ENCODE results near the gene SMAP2. TPM values are rescaled to one million over a fixed set of nuclear protein-coding genes. Genes with fewer than 3 reads are reported as not detected.

The SMAP2 gene
- total RNA-seq, 3 donors from 2014 or later: 27.2 to 64.2 (median 33.1) TPM

DNA sequence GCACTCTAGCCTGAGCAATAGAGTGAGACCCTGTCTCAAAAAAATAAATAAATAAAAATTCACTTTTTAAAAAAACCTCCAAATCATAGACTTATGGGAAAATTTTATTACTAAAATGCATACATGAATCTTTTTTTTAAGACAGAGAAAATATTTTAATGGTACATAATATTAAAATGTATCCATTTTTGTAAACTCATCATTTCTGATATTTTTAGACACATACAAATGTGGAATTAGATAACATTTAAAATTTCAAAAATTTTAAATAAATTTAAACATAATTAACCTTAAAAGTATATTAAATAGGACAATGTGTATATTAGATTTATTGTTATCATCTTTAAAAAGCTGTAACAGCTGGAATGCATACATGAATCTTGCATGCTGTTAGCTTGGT is 33.9 kb downstream of the SMAP2 start:
- intact Hi-C loops (cut with DNase I; ENCODE audit: low total_unique reads): no loop called here
- Histone ChIP-seq H3K27me3 (no peaks in the 10 kb centered on the region), H3K9me3 (no peaks in the 10 kb centered on the region), H3K4me1 (peaks cover 0 to 2% of the 10 kb centered on the region in 2 donors), H3K4me3 (no peak overlapping the region), H3K27ac (no peak overlapping the region), H3K36me3 (no peaks in the 10 kb centered on the region)
- DNase-seq (ENCODE audit: low spot score in 2 of 2): no peak
- no peak for TF ChIP-seq POLR2A (IDR thresholded peaks at IDR 0.05)

DNA sequence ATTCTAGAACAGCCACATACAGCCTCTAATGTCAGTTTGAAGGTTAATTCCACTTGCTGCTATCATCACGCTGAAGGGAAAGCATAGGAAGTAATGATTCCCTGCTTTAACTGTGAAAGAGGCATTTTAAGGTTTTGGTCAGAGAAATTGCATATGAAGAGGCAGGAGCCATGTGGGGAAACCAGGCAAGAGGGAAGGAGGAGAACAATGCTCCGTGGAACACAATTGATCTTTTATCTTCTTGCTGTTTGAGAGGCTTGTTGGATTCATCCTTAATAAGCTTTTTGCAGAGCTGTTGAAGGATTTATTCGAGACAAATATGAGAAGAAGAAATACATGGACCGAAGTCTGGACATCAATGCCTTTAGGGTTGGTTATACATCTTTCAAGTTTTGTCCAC is 35.9 kb downstream of the SMAP2 start:
- TF ChIP-seq, protein P1, sequence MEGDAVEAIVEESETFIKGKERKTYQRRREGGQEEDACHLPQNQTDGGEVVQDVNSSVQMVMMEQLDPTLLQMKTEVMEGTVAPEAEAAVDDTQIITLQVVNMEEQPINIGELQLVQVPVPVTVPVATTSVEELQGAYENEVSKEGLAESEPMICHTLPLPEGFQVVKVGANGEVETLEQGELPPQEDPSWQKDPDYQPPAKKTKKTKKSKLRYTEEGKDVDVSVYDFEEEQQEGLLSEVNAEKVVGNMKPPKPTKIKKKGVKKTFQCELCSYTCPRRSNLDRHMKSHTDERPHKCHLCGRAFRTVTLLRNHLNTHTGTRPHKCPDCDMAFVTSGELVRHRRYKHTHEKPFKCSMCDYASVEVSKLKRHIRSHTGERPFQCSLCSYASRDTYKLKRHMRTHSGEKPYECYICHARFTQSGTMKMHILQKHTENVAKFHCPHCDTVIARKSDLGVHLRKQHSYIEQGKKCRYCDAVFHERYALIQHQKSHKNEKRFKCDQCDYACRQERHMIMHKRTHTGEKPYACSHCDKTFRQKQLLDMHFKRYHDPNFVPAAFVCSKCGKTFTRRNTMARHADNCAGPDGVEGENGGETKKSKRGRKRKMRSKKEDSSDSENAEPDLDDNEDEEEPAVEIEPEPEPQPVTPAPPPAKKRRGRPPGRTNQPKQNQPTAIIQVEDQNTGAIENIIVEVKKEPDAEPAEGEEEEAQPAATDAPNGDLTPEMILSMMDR (IDR thresholded peaks at IDR 0.05): no peak
- TF ChIP-seq POLR2A (IDR thresholded peaks at IDR 0.05): no peak
- no peak for TF ChIP-seq POLR2AphosphoS5 (IDR thresholded peaks at IDR 0.05)
- no peaks in the 10 kb centered on the region for H3K27me3 ChIP-seq
- DNase-seq (ENCODE audit: low spot score in 2 of 2): no peak
- H3K9me3 ChIP-seq: no peaks in the 10 kb centered on the region
- H3K4me3 ChIP-seq: no peak overlapping the region
- no peaks in the 10 kb centered on the region for H3K36me3 ChIP-seq
- no peak overlapping the region for H3K27ac ChIP-seq
- intact Hi-C loops (cut with DNase I; ENCODE audit: low total_unique reads): no loop called here
- peaks cover 0 to 2% of the 10 kb centered on the region in 2 donors for H3K4me1 ChIP-seq

DNA sequence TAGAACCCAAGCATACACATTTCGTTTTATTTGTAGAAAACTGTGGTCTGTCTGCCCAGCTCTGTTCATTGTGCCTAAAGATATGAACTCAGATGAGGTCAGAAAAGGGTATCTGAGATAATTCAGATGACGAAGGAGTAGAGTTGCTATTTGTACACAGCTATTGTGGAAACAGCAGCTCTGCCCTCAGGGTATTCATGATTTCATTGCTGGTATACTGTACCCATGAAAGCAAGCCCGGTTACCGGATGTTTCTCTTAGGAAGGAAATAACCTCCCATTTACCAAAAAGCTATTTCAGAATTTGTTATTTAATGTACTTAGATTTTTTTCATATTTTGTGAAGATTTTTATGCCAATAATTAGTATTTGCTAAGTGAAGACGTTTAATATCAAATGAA is 37.8 kb downstream of the SMAP2 start:
- no peaks in the 10 kb centered on the region for H3K4me1 ChIP-seq
- H3K36me3 ChIP-seq: peaks cover 4% of the 10 kb centered on the region
- no peak overlapping the region for H3K4me3 ChIP-seq
- H3K9me3 ChIP-seq: no peaks in the 10 kb centered on the region
- TF ChIP-seq POLR2A (IDR thresholded peaks at IDR 0.05) (no peak), POLR2AphosphoS5 (IDR thresholded peaks at IDR 0.05) (no peak)
- TF ChIP-seq, protein P1 (IDR thresholded peaks at IDR 0.05): no peak
- peak overlapping the region in 1 of 2 donors; percentile 2 for H3K27ac ChIP-seq
- no peaks in the 10 kb centered on the region for H3K27me3 ChIP-seq
- intact Hi-C loops (cut with DNase I; ENCODE audit: low total_unique reads): loop anchor here (5.0 kb wide), 1 partner anchor 574 kb away; no protein-coding TSS in a partner anchor
- no peak for DNase-seq (ENCODE audit: low spot score in 2 of 2)

DNA sequence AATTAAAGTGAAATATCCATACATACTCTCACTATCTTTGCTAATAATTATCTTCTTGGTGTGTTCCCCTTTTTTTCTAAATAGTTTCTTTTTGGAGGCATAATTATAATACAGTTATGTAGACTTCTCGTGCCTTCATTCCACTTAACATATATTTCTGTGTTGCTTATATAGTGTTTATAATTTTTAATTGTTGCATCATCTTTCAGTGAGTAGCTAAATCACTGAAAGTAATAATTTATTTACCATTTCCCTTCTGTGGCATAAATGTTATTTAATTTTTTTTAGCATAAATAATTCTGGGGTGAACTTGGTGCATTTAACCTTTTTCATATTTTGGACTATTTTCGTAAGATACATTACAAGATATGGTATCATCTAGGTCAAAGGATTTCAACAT is 38.3 kb downstream of the SMAP2 start:
- Histone ChIP-seq H3K4me3 (no peak overlapping the region), H3K27me3 (no peaks in the 10 kb centered on the region), H3K36me3 (peaks cover 9% of the 10 kb centered on the region), H3K9me3 (no peaks in the 10 kb centered on the region), H3K27ac (no peak overlapping the region), H3K4me1 (no peaks in the 10 kb centered on the region)
- no peak for TF ChIP-seq POLR2AphosphoS5 (IDR thresholded peaks at IDR 0.05)
- TF ChIP-seq POLR2A (IDR thresholded peaks at IDR 0.05): no peak
- TF ChIP-seq, protein P1 (IDR thresholded peaks at IDR 0.05): no peak
- intact Hi-C loops (cut with DNase I; ENCODE audit: low total_unique reads): loop anchor here (5.0 kb wide), 1 partner anchor 575 kb away; no protein-coding TSS in a partner anchor
- DNase-seq (ENCODE audit: low spot score in 2 of 2): no peak

DNA sequence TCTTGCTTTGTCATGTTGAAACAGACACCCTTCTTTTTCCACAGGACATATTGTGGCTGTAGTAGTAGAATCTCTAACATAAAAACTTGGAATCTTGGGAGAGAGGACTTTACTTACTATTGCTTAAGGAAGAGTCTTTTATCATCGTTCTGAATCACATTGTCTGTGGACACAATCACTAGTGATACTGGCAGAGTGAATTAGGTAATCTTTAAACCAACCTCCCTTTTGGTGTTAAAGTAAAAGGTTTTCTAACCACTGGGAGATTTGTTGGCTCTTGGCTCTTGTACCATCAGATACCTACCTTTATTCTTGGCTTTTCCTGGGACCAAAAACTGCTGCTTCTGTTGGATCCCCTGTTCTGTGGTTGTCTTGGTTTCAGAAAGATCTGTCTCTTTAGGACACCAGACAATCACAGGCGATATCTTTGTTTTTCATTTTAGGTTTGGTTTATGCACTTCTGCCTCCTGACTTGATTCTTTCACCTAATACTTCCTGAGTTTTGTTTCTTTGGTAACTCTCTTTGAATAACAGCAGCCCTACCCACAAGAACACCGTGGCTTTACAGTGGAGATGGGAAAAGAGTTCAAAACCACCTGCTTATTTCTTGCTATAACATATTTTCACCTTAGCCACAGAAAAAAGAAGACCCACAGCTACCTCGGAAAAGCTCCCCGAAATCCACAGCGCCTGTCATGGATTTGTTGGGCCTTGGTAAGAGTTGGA is 40.2 kb downstream of the SMAP2 start:
- Histone ChIP-seq H3K36me3 (peaks cover 9% of the 10 kb centered on the region), H3K9me3 (no peaks in the 10 kb centered on the region), H3K4me1 (no peaks in the 10 kb centered on the region), H3K27ac (no peak overlapping the region), H3K4me3 (no peak overlapping the region), H3K27me3 (no peaks in the 10 kb centered on the region)
- TF ChIP-seq POLR2A (IDR thresholded peaks at IDR 0.05): no peak
- no peak for TF ChIP-seq POLR2AphosphoS5 (IDR thresholded peaks at IDR 0.05)
- TF ChIP-seq, protein P1 (IDR thresholded peaks at IDR 0.05): no peak
- DNase-seq (ENCODE audit: low spot score in 2 of 2): no peak
- intact Hi-C loops (cut with DNase I; ENCODE audit: low total_unique reads): loop anchor here (5.0 kb wide), 1 partner anchor 576 kb away; no protein-coding TSS in a partner anchor
